NCI-H1694 treated with DMSO at 0.1 percent for 48 hours (cell line): ENCODE measurements around the gene KIAA0513.
A peak's percentile ranks its signal among the peaks of the same experiment; 100 is the strongest.
"Not testable (repeated sequence)": the region's sequence is repeated elsewhere in the genome, so short reads cannot be mapped to it uniquely, and the experiment has no call there.

Experiments used
- DNase-seq: peaks from one replicate; lab custom pipeline; 2025; lab: John Stamatoyannopoulos, UW

Gene KIAA0513

GRCh38 chr16:85051067-85051581 lies 23.5 kb downstream of the KIAA0513 start:
- DNase-seq: no peak

- DNase-seq: no peak
Measured at GRCh38 chr16:85051683-85052082, 24.1 kb downstream of the KIAA0513 start.

GRCh38 chr16:85052536-85052935 lies 24.9 kb downstream of the KIAA0513 start:
- no peak for DNase-seq

DNA sequence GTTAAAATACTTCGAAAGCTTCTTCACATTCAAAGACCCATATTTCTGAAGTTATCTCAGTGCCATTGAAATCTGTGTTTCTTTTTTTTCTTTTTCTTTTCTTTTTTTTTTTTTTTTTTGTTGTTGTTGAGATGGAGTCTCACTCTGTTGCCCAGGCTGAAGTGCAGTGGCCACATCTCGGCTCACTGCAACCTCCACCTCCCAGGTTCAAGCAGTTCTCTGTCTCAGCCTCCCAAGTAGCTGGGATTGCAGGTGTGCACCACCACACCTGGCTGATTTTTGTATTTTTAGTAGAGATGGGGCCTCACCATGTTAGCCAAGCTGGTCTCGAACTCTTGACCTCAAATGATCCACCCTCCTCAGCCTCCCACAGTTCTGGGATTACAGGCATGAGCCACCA lies 26.7 kb downstream of the KIAA0513 start:
- DNase-seq: not testable (repeated sequence)

- no peak for DNase-seq
Measured at GRCh38 chr16:85054948-85055492, 27.4 kb downstream of the KIAA0513 start.

DNA sequence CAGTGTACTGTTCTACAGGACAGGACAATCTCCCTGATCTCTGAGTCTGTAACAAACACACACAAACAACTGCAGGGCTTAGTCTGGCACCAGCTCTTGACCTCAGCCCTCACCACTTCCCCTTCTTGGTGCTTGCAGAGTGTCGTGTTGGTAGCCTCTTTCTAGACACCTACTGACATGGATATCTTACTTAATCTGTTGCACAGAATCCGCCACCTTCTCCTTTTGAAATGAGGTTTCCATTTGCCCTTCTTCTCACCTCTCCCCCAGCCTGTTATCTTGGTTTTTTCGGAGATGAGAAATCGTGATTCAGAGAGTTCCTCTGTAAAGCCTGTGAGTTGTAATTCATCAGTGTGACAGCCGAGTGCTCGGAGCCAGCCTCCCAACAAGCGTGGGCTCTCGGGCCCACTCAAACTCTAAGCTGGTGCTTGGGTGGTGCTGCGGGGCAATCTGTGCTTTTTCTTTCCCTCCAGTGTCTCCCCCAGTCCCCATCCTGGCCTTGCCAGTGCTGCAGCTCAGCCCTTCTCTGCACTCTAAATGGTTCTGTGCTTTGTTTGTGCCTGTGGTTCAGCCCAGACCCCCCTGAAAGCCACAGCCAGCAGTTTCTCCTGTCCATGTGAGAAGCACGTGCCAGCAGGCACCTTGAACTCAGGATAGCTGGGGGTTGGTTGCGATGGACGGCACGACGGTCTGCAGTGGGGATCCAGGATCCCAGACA lies 28.1 kb downstream of the KIAA0513 start:
- DNase-seq: no peak

DNA sequence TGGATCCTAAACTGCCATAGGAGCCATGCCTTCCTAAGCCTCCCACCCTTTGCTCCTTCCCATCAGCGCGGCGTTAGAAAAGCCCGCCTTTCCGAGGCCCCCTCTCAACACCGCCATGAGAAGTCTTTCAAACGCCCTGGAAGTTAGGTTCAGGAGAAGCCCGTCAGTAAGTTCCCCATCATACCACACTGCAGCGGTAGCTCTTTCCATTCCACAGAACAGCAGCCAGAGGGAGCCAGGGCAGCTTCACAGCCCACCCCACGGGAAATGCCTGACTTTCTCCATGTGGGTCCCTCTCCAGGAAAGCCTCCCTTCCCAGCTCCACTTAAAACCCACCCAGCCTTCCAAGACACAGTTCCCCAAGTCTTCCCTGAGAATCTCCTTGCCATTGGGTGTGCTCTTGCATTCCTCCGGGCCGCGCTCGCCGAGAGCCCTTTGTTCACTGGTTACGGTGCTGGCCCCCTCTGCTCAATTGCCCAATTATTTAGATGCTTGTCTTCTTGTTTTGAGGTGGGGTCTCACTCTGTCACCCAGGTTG lies 28.7 kb downstream of the KIAA0513 start:
- DNase-seq: no peak

- no peak for DNase-seq
Measured at GRCh38 chr16:85057212-85057889, 29.8 kb downstream of the KIAA0513 start.

GRCh38 chr16:85057948-85058347 lies 30.4 kb downstream of the KIAA0513 start:
- DNase-seq: no peak

- no peak for DNase-seq
Measured at GRCh38 chr16:85058909-85059308, 31.3 kb downstream of the KIAA0513 start.

- no peak for DNase-seq
Measured at GRCh38 chr16:85061566-85061965, 34.0 kb downstream of the KIAA0513 start.

- DNase-seq: no peak
Measured at GRCh38 chr16:85062323-85062722, 34.7 kb downstream of the KIAA0513 start.

DNA sequence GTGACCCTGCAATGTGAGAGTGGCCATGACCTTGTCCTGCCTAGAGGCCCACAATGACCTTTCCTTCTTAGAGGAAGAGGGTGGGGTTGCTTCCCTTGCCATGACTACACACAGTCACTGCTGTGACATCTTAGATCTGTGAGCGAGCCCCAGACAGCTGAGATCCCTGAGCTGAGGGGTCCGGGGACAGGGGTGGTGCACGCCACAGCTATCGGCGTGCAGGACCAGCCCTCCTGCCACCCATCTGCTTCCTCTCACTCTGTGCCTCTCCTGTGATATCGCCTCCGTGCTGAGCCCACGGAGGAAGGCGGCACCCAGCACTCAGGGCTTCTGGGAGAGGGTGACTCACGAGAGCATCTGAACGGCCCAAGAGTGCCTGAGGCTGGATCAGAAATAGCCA lies 35.2 kb downstream of the KIAA0513 start:
- DNase-seq: no peak

GRCh38 chr16:85064186-85064585 lies 36.6 kb downstream of the KIAA0513 start:
- no peak for DNase-seq

- DNase-seq: no peak
Measured at GRCh38 chr16:85065099-85065498, 37.5 kb downstream of the KIAA0513 start.

DNA sequence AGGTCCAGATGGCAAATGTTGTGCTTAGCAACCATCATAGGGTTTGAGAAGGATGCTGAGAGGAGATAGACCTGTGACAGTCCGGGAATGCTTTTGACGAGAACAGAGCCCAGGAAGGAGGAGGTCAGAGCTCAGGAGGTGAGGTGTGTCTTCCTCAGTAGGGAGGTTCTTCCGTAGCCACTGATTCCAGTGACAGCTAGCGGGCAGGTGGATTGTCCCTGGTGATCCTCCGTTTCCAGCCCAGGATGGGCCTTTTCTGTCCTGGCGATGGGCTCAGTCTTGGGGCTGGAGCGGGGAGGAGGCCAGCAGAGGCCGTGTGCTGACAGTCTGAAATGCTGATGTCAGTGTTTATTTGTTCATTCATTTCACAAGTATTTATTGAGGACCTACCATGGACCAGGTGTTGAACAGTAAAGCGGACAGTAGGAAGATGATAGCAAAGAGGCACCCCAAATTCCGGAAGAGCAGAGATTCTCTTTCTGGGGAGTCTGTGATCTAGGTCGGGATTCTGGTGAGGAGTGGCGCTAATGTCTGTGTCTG lies 38.8 kb downstream of the KIAA0513 start:
- no peak for DNase-seq

DNA sequence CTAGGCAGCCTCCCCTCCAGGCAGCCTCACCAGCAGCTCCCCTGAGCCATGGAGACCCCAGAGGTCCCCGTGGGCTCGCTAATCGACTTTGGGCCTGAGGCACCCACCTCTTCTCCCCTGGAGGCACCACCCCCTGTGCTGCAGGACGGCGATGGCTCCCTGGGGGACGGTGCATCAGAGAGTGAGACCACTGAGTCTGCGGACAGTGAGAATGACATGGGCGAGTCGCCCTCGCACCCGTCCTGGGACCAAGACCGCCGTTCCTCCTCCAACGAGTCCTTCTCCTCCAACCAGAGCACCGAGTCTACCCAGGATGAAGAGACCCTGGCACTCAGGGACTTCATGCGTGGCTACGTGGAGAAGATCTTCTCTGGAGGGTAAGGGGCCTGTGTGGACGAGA lies 39.4 kb downstream of the KIAA0513 start:
- no peak for DNase-seq

- DNase-seq: no peak
Measured at GRCh38 chr16:85067426-85067825, 39.8 kb downstream of the KIAA0513 start.

- no peak for DNase-seq
Measured at GRCh38 chr16:85068746-85069145, 41.2 kb downstream of the KIAA0513 start.

DNA sequence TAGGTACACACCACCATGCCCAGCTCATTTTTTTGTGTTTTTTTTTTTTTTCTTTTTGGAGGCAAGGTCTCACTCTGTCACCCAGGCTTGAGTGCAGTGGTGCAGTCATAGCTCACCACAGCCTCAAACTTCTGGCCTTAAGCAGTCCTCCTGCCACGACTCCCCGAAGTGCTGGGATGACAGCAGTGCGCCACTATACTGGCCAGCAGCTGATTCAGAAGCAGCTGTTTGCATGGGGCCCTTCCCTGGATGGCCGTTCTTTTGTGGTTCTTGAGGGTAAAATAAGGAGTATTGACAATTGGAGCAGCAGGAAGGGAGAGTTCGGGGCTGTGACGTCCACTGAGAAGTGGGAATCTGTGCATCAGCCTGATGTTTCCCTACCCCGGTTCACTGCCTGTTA lies 41.6 kb downstream of the KIAA0513 start:
- DNase-seq: no peak

DNA sequence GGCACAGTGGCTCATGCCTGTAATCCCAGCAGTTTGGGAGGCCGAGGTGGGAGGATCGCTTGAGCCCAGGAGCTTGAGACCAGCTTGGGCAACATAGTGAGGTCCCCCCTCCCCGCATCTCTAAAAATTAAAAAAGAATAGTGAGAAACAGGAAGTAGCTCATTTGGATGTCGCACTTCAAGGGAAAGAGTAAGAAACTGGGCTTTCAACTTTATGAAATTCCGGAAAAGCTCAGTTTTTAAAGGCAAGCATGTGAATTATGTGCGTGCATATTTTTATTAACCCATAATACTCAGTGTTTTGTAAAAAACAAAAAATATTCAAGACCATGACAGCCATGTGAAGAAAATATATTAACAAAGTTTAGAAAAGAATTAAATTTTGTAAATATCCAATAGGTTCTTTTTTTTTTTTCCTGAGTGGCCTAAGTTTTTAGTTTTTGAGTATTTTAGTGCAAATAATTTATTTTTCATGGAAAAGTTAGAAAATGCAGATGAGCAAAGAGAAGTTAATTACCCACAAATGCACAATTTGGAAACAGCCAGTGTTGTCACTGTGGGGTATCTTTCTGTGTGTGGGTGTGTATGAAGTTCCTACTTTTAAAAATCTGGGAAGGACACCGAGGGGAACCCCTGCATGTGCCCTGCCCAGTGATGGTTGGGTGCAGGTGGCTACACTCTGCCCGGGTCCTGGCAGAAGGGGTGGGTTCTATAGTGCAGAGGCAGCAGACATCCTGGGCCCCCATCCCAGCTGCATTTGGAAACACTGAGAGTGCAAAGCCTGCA lies 44.7 kb downstream of the KIAA0513 start:
- DNase-seq: no peak

DNA sequence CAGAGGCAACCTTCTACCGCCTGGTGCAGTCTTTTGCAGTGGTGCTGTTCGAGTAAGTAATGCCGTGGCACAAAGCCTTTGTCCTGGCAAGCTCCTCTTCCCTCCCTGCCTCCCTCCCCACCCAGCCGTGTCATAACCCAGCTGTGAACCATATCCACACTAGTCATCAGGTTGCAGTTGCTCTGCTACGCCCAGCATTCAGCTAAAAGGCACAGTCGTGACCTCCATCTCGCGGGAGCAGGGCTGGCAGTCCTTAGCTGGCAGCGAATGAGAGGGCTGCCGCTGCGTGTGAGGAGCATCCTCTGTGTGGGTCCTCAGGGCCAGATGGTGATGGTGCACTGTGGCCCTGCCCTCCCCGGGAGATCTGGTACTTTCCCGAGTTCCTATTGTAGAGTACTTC lies 45.4 kb downstream of the KIAA0513 start:
- DNase-seq: peak; percentile 22
